ENCODE data around the gene TBCA.

Gene TBCA

GRCh38 chr5:77795268-77795667, 19.1 kb upstream of the TBCA start:
- H3K9me3 ChIP-seq (ENCODE audit: low read depth, low read length): peaks cover 4% of the 10 kb centered on the region; the same call in 1 of the 2 replicates
- no peak overlapping the region for H3K27ac ChIP-seq
- TF ChIP-seq EZH2 (IDR thresholded peaks at IDR 0.05): no peak
- TF ChIP-seq FOXP2 (optimal IDR thresholded peaks at IDR 0.05; ENCODE audit: control extremely low read depth, extremely low read length, insufficient read depth): no peak
- TF ChIP-seq POLR2AphosphoS5 (IDR thresholded peaks at IDR 0.05; ENCODE audit: borderline replicate concordance, low read depth, low read length): no peak
- DNase-seq (ENCODE audit: low read depth, low spot score): no peak
- H3K36me3 ChIP-seq (ENCODE audit: insufficient read depth, low read length): no peaks in the 10 kb centered on the region
- no peak overlapping the region for H3K9ac ChIP-seq (ENCODE audit: insufficient read length)
- no peak overlapping the region for H3K4me3 ChIP-seq

GRCh38 chr5:77791926-77792325, 15.8 kb upstream of the TBCA start:
- Histone ChIP-seq H3K4me3 (no peak overlapping the region), H3K9me3 (ENCODE audit: low read depth, low read length) (0 out of 2 replicates have a peak, but pooled peaks cover 4% of the 10 kb centered on the region), H3K36me3 (ENCODE audit: insufficient read depth, low read length) (no peaks in the 10 kb centered on the region), H3K27ac (no peak overlapping the region), H3K9ac (ENCODE audit: insufficient read length) (no peak overlapping the region)
- DNase-seq (ENCODE audit: low read depth, low spot score): no peak
- TF ChIP-seq FOXP2 (optimal IDR thresholded peaks at IDR 0.05; ENCODE audit: control extremely low read depth, extremely low read length, insufficient read depth) (no peak), EZH2 (IDR thresholded peaks at IDR 0.05) (no peak), POLR2AphosphoS5 (IDR thresholded peaks at IDR 0.05; ENCODE audit: borderline replicate concordance, low read depth, low read length) (no peak)

- no peak for DNase-seq (ENCODE audit: low read depth, low spot score)
- no peak overlapping the region for H3K4me3 ChIP-seq
- 0 out of 2 replicates have a peak, but pooled peaks cover 4% of the 10 kb centered on the region for H3K9me3 ChIP-seq (ENCODE audit: low read depth, low read length)
- TF ChIP-seq FOXP2 (optimal IDR thresholded peaks at IDR 0.05; ENCODE audit: control extremely low read depth, extremely low read length, insufficient read depth): no peak
- TF ChIP-seq POLR2AphosphoS5 (IDR thresholded peaks at IDR 0.05; ENCODE audit: borderline replicate concordance, low read depth, low read length): no peak
- no peak for TF ChIP-seq EZH2 (IDR thresholded peaks at IDR 0.05)
- no peaks in the 10 kb centered on the region for H3K36me3 ChIP-seq (ENCODE audit: insufficient read depth, low read length)
- H3K27ac ChIP-seq: no peak overlapping the region
- no peak overlapping the region for H3K9ac ChIP-seq (ENCODE audit: insufficient read length)
Observed at GRCh38 chr5:77791356-77791755, 15.2 kb upstream of the TBCA start.

GRCh38 chr5:77785229-77785628, 9.1 kb upstream of the TBCA start:
- TF ChIP-seq POLR2AphosphoS5 (IDR thresholded peaks at IDR 0.05; ENCODE audit: borderline replicate concordance, low read depth, low read length) (no peak), EZH2 (IDR thresholded peaks at IDR 0.05) (no peak), FOXP2 (optimal IDR thresholded peaks at IDR 0.05; ENCODE audit: control extremely low read depth, extremely low read length, insufficient read depth) (no peak)

GRCh38 chr5:77784735-77785134, 8.6 kb upstream of the TBCA start:
- Histone ChIP-seq H3K27ac (no peak overlapping the region), H3K9ac (ENCODE audit: insufficient read length) (no peak overlapping the region), H3K4me3 (no peak overlapping the region), H3K9me3 (ENCODE audit: low read depth, low read length) (no peaks in the 10 kb centered on the region), H3K36me3 (ENCODE audit: insufficient read depth, low read length) (no peaks in the 10 kb centered on the region)
- no peak for DNase-seq (ENCODE audit: low read depth, low spot score)
- TF ChIP-seq POLR2AphosphoS5 (IDR thresholded peaks at IDR 0.05; ENCODE audit: borderline replicate concordance, low read depth, low read length) (no peak), EZH2 (IDR thresholded peaks at IDR 0.05) (no peak), FOXP2 (optimal IDR thresholded peaks at IDR 0.05; ENCODE audit: control extremely low read depth, extremely low read length, insufficient read depth) (no peak)

More at GRCh38 chr5:77785229-77785628, 9.1 kb upstream of the TBCA start:
- Histone ChIP-seq H3K36me3 (ENCODE audit: insufficient read depth, low read length) (no peaks in the 10 kb centered on the region), H3K27ac (no peak overlapping the region), H3K9me3 (ENCODE audit: low read depth, low read length) (no peaks in the 10 kb centered on the region), H3K4me3 (no peak overlapping the region), H3K9ac (ENCODE audit: insufficient read length) (no peak overlapping the region)
- DNase-seq (ENCODE audit: low read depth, low spot score): no peak

- H3K36me3 ChIP-seq (ENCODE audit: insufficient read depth, low read length): no peaks in the 10 kb centered on the region
- no peaks in the 10 kb centered on the region for H3K9me3 ChIP-seq (ENCODE audit: low read depth, low read length)
- TF ChIP-seq POLR2AphosphoS5 (IDR thresholded peaks at IDR 0.05; ENCODE audit: borderline replicate concordance, low read depth, low read length): no peak
- no peak for TF ChIP-seq FOXP2 (optimal IDR thresholded peaks at IDR 0.05; ENCODE audit: control extremely low read depth, extremely low read length, insufficient read depth)
- TF ChIP-seq EZH2 (IDR thresholded peaks at IDR 0.05): no peak
- no peak overlapping the region for H3K4me3 ChIP-seq
- no peak for DNase-seq (ENCODE audit: low read depth, low spot score)
- H3K9ac ChIP-seq (ENCODE audit: insufficient read length): no peak overlapping the region
- H3K27ac ChIP-seq: no peak overlapping the region
Observed at GRCh38 chr5:77781076-77781475, 4.9 kb upstream of the TBCA start.

- no peak overlapping the region for H3K27ac ChIP-seq
- no peak for DNase-seq (ENCODE audit: low read depth, low spot score)
- TF ChIP-seq EZH2 (IDR thresholded peaks at IDR 0.05) (no peak), POLR2AphosphoS5 (IDR thresholded peaks at IDR 0.05; ENCODE audit: borderline replicate concordance, low read depth, low read length) (no peak), FOXP2 (optimal IDR thresholded peaks at IDR 0.05; ENCODE audit: control extremely low read depth, extremely low read length, insufficient read depth) (no peak)
- peaks cover 6% of the 10 kb centered on the region for H3K36me3 ChIP-seq (ENCODE audit: insufficient read depth, low read length)
- H3K9me3 ChIP-seq (ENCODE audit: low read depth, low read length): no peaks in the 10 kb centered on the region
- no peak overlapping the region for H3K9ac ChIP-seq (ENCODE audit: insufficient read length)
- no peak overlapping the region for H3K4me3 ChIP-seq
Observed at GRCh38 chr5:77778881-77779438, 2.8 kb upstream of the TBCA start.

GRCh38 chr5:77778398-77778797, 2.3 kb upstream of the TBCA start:
- no peak overlapping the region for H3K9ac ChIP-seq (ENCODE audit: insufficient read length)
- H3K27ac ChIP-seq: no peak overlapping the region
- H3K9me3 ChIP-seq (ENCODE audit: low read depth, low read length): no peaks in the 10 kb centered on the region
- DNase-seq (ENCODE audit: low read depth, low spot score): no peak
- no peak overlapping the region for H3K4me3 ChIP-seq
- TF ChIP-seq POLR2AphosphoS5 (IDR thresholded peaks at IDR 0.05; ENCODE audit: borderline replicate concordance, low read depth, low read length) (no peak), FOXP2 (optimal IDR thresholded peaks at IDR 0.05; ENCODE audit: control extremely low read depth, extremely low read length, insufficient read depth) (no peak), EZH2 (IDR thresholded peaks at IDR 0.05) (no peak)
- peaks cover 12% of the 10 kb centered on the region for H3K36me3 ChIP-seq (ENCODE audit: insufficient read depth, low read length)

- no peak for TF ChIP-seq EZH2 (IDR thresholded peaks at IDR 0.05)
- TF ChIP-seq POLR2AphosphoS5 (IDR thresholded peaks at IDR 0.05; ENCODE audit: borderline replicate concordance, low read depth, low read length): no peak
- no peak for TF ChIP-seq FOXP2 (optimal IDR thresholded peaks at IDR 0.05; ENCODE audit: control extremely low read depth, extremely low read length, insufficient read depth)
- no peak overlapping the region for H3K9ac ChIP-seq (ENCODE audit: insufficient read length)
- DNase-seq (ENCODE audit: low read depth, low spot score): no peak
- H3K4me3 ChIP-seq: no peak overlapping the region
- H3K36me3 ChIP-seq (ENCODE audit: insufficient read depth, low read length): peaks cover 16% of the 10 kb centered on the region
- H3K27ac ChIP-seq: no peak overlapping the region
- H3K9me3 ChIP-seq (ENCODE audit: low read depth, low read length): no peaks in the 10 kb centered on the region
Observed at GRCh38 chr5:77777911-77778310, 1.8 kb upstream of the TBCA start.
